C4-2B (cell line): ENCODE measurements around the gene RRBP1.

Source experiments
- CTCF ChIP-seq: fragments of 450-650 bp; conservative IDR thresholded peaks from 2 replicates; pipeline ENCODE4 v1.5.1; 2017; ENCODE audit warnings: mild to moderate bottlenecking
- ZFX ChIP-seq: fragments of 450-650 bp; IDR thresholded peaks from 2 replicates; pipeline ENCODE4 v1.6.1; 2017

GRCh38 chr20:17631576-17632319 lies 50.3 kb downstream of the RRBP1 start:
- no peak for TF ChIP-seq CTCF
- no peak for TF ChIP-seq ZFX
